Stimulated activated CD4-positive, alpha-beta T cell treated with anti-CD3 and anti-CD28 coated beads, TNF-alpha, amount 100 ng/mL, for 48 hours (primary cell): ENCODE measurements around the gene KCNJ1.

Experiments
- DNase-seq, 3 donors: peaks; one replicate each; pipeline ENCODE4 v3.0.0-alpha.2; 2020; ENCODE audit warnings: low read depth in 3 of 3

The KCNJ1 gene

DNA sequence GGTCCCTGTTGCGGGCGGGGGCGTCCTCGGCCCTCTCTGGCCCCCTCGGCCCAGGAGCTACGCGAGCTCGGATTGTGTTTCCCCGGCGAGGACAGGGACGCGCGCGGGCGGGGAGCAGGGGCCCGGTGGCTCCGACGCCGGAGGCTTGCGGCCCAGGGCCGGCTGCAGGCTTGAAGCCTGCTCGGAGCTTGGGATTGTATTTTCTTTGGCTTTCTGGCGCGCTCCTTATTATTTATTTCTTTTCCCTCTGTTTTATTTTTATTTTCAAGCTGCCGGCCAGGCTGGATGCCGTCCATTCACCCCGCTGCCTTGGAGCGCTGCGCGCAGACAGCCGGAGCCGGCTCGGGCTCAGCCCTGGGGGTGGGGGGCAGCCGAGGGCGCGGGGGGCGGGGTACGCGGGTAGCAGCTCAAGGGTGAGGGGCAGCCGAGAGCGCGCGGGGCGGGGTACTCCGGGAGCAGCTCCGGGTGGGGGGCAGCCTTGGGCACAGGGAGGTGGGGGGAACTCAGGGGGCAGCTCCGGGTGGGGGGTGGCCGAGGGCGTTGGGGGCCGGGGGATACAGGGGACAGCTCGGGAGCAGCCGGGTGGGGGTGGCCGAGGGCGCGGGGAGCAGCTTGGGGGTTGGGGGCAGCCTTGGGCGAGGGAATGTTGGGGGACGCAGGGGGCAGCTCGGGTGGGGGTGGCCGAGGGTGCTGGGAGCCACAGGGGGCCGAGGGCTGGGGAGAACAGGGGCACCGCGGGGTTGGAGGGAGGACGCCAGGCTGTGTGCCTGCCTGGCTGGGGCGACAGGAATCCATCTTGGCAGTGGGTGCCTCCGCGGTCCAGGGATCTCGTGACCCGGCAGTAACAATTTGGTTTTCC, 42.7 kb downstream of the KCNJ1 start:
- no peak for DNase-seq

DNA sequence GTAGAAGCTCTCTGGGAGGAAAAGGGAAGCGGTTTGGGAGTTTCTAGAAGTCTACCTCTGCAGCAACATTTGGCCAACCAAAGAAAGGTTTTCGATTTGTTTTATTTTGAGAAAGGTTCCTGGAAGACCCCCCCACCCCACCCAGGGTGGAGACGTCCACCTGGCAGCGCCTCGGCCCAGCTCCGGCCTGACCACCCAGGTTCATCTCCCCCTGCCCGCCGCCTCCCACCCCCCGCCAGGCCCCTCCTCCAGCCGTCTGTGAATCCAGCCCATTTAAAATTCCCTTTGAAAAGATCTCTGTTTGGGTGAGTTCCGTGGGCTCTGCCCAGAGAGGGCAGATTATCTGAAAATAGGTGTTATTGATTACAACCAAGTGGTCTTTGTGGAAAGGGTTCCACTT, 43.3 kb downstream of the KCNJ1 start:
- no peak for DNase-seq

GRCh38 chr11:128822130-128822529, 45.0 kb downstream of the KCNJ1 start:
- no peak for DNase-seq

- DNase-seq: no peak
Measured at GRCh38 chr11:128821556-128821955, 45.5 kb downstream of the KCNJ1 start.

- DNase-seq: no peak
Measured at GRCh38 chr11:128819198-128819597, 47.9 kb downstream of the KCNJ1 start.

DNA sequence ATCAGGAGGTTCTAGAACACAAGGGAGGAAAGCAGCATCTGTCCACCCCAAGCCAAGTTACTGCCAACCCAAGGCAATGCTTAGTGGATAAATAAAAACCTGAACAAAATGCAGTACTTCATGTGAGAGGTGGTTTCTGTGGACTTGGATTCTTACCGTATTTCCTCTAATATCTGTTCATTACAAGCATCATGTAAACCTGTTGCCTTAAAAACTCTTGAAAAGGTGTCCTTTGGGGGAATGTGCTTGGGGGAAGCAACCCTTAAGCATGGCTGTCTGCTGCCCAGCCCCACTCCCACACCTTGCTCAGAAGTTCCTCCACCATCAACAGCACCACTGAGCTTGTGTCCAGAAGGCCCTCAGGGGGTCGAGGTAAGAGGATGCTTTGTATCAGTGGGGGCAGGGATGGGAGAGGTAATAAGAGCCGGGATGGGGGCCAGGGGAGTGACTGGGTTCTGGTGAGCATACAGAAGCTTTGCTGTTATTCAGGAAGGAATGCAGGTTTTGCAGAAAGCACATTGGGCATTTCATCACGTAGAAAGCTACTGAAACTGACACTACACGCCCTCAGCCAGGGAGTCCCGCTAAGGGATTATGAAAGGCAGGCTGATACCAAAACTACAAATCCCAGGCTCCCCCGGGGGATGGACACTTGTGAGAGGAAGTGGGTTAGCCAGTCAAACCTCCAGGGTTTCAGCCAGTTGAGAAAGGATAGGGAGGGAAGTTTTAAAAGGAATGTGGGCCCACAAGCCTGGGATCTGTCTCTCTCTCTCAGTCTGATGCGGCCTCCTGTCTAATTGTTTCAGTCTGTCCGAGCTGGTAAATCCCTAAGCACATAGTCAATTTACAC, 52.0 kb downstream of the KCNJ1 start:
- no peak for DNase-seq

- no peak for DNase-seq
Measured at GRCh38 chr11:128813729-128814128, 53.4 kb downstream of the KCNJ1 start.

GRCh38 chr11:128810784-128811514, 56.1 kb downstream of the KCNJ1 start:
- DNase-seq: no peak

GRCh38 chr11:128809128-128809527, 58.0 kb downstream of the KCNJ1 start:
- no peak for DNase-seq

GRCh38 chr11:128807909-128808308, 59.2 kb downstream of the KCNJ1 start:
- no peak for DNase-seq

- no peak for DNase-seq
Measured at GRCh38 chr11:128806506-128807261, 60.4 kb downstream of the KCNJ1 start.

DNA sequence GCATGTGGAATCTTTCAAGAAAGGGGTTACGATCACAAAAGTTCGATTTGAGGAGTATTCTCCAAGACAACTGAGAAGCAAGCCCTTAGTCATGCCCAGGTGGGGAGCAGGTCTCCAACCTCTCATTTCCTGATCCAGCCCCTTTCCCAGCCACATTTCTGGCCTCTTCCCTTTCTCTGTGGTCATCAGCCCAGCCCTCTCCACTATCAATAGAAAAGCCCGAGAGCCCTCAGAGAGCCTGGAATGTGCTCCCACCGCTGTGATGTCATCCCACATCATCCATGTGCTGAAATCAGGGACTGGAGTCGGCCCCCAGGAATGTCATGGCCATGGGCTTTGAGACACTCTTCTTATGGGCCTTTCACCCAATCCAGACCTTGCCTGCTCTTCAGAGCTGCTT, 62.6 kb downstream of the KCNJ1 start:
- DNase-seq: no peak

GRCh38 chr11:128803449-128804245, 63.4 kb downstream of the KCNJ1 start:
- DNase-seq: no peak

DNA sequence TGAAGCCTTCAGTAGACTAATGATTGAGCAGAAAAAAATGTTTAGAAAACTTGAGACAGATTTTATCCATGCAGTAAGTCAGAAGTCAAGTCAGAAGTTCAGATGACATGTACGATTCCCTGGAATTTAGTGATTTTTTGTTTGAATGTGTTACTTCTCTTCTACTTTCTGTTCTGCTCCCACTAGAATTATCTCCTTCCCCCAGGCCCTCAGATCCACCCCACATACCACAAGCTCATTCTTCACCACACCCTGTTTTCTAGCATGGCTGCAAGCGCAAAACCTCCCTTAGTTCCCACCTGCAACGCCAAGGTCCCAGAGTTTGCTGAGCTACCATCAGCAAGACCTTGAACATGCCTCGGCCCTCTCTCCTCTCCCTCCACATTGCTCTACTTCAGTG, 64.1 kb downstream of the KCNJ1 start:
- DNase-seq: no peak

DNA sequence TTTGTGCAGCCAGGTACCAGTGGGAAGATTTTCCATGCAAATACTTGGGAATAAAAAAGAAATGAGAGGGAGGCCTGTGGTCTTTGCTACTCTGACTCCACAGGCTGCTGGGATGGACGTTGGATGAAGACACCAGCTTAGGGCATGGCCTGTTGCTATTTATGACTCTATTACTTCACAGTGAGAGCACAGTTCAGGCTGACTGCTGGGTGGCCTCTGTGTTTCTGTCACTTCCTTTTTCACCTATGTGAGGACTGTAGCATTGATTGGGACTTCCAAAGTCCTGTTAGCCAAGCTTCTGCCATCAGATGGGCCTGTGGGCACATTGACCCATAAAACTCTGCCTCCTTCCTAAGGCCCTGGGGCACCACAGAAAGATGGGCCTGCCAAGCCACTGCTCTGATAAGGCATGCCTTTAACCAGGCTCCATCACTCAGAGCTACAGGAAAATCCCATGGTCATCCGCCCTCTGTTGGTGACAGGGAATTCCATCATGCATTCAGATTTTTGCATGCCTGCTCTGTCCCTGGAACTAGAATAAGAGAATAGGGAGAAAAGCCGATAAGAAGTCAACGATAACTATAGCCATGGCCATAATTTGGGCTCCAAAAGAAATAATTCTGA, 64.6 kb downstream of the KCNJ1 start:
- no peak for DNase-seq

DNA sequence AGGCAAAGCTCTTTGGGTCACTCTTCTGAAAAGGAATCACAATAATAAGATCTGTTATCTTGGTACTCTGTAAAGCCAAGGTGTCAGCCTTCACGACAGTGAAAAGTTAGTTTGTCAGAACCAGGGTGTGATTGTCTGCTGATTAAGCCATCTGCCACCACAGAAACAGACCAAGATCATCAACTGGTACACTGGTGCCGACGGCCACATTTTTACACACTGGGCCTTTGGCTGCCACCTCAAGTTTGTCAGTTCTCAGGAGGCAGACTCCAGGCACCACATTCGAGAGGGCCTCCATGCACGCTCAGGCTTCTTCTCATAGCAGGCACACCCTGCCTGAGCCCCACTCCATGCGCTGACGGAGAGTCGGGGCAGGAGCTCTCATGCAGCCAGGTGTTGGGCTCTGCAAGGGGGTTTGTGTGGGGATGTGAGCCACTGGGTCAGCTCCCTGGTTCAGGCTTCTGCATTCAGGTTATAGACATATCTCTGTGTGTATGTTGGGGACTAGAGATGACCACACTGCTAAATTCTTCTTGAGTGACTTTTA, 66.2 kb downstream of the KCNJ1 start:
- DNase-seq: no peak

GRCh38 chr11:128796270-128796669, 70.8 kb downstream of the KCNJ1 start:
- no peak for DNase-seq

- no peak for DNase-seq
Measured at GRCh38 chr11:128790196-128790595, 76.9 kb downstream of the KCNJ1 start.

- DNase-seq: no peak
Measured at GRCh38 chr11:128789497-128790150, 77.5 kb downstream of the KCNJ1 start.
